MM.1S (cell line): Measurements from ENCODE around the gene ACO1.

Experiments used
- CTCF ChIP-seq: fragments of 300-600 bp; sonication (generic); IDR thresholded peaks from 2 replicates; pipeline ENCODE4 v1.5.1; 2016; ENCODE audit warnings: antibody characterized with exemption, low read length, mixed read lengths
- EZH2 ChIP-seq: fragments of 300-600 bp; sonication (generic); optimal IDR thresholded peaks from 2 replicates; pipeline ENCODE3; 2017; ENCODE audit warnings: low read depth, mild to moderate bottlenecking, antibody characterized with exemption, low read length, mixed read lengths
- EZH2phosphoT487 ChIP-seq: fragments of 300-600 bp; sonication (generic); IDR thresholded peaks from 2 replicates; pipeline ENCODE4 v1.6.1; 2018; ENCODE audit warnings: antibody characterized with exemption, low read length

- TF ChIP-seq CTCF (no peak), EZH2 (no peak), EZH2phosphoT487 (no peak)
These were observed 17.0 kb downstream of the ACO1 start for GRCh38 chr9:32401488-32401887.
